Esophagus muscularis mucosa (tissue), 4 donors: Measurements from ENCODE around the gene ISCA1. TPM values are rescaled to one million over a fixed set of nuclear protein-coding genes. Genes with fewer than 3 reads are reported as not detected.

Source experiments
- DNase-seq: peaks from one replicate; pipeline ENCODE4 v3.0.0-alpha.2; 2017; ENCODE audit errors: extremely low spot score
- H3K27ac ChIP-seq, 4 donors: fragments of 200-600 bp; sonication (generic); replicated peaks in 1 of 4; 1 replicate in 3 of 4; 2 replicates in 1 of 4; pipeline ENCODE4 v1.5.1; 2016 to 2019; ENCODE audit warnings: mild to moderate bottlenecking in 1 of 4
- H3K27me3 ChIP-seq, 4 donors: fragments of 200-600 bp; sonication (generic); one replicate each; pipeline versions ENCODE4 v1.5.1 to v1.6.0; 2016 to 2019
- H3K36me3 ChIP-seq, 4 donors: fragments of 200-600 bp; sonication (generic); one replicate each; pipeline ENCODE4 v1.5.1; 2016 to 2019
- H3K4me1 ChIP-seq, 4 donors: fragments of 200-600 bp; sonication (generic); one replicate each; pipeline ENCODE4 v1.5.1; 2016 to 2019
- H3K4me3 ChIP-seq, 4 donors: fragments of 200-600 bp; sonication (generic); 1 replicate in 2 of 4; 2 replicates in 2 of 4; pipeline ENCODE4 v1.5.1; 2016 to 2019; ENCODE audit warnings: mild to moderate bottlenecking in 4 of 4, moderate library complexity in 1 of 4
- H3K9me3 ChIP-seq, 4 donors: fragments of 200-600 bp; sonication (generic); 1 replicate in 3 of 4; 2 replicates in 1 of 4; pipeline ENCODE4 v1.5.1; 2016 to 2019
- CTCF ChIP-seq, 3 experiments: fragments of 200-600 bp in 2 of 3; fragments of 450-650 bp in 1 of 3; sonication (generic) in 2 of 3; IDR thresholded peaks; one replicate each; pipeline ENCODE4 v1.5.1; 2017 to 2019; ENCODE audit warnings: antibody characterized with exemption in 3 of 3, mild to moderate bottlenecking in 2 of 3, moderate library complexity in 1 of 3
- EP300 ChIP-seq: sonication (generic); formaldehyde crosslinking; IDR thresholded peaks from one replicate; pipeline ENCODE4 v1.6.1; 2017; ENCODE audit warnings: antibody characterized with exemption
- POLR2A ChIP-seq: fragments of 450-650 bp; IDR thresholded peaks from one replicate; pipeline ENCODE4 v1.6.1; 2017; ENCODE audit warnings: antibody characterized with exemption, moderate library complexity, mild to moderate bottlenecking, low read depth
- POLR2AphosphoS5 ChIP-seq, 2 donors: sonication (generic); formaldehyde crosslinking; IDR thresholded peaks; one replicate each; pipeline ENCODE4 v1.6.1; 2017; ENCODE audit warnings: antibody characterized with exemption in 2 of 2
- WGBS: methylation state at CpG from one replicate; pipeline ENCODE4 v1.1.5; 2018; 5-methylcytosine and 5-hydroxymethylcytosine counted together
- intact Hi-C: fragments of 100-400 bp; cut with DNase I; formaldehyde crosslinking; loops from one replicate; pipeline ENCODE4 v1.15.1; 2023
- total RNA-seq, 4 donors: library from RNA; depleted of rRNA; stranded (reverse); fragments of >200 nt; gene quantifications; one replicate each; pipeline versions ENCODE4 v1.1.0 to v1.2.1, GENCODE V29; 2016

Gene ISCA1
- total RNA-seq, 4 donors from 2014 or later, result 37.0 to 56.5 (median 40.5) TPM

DNA sequence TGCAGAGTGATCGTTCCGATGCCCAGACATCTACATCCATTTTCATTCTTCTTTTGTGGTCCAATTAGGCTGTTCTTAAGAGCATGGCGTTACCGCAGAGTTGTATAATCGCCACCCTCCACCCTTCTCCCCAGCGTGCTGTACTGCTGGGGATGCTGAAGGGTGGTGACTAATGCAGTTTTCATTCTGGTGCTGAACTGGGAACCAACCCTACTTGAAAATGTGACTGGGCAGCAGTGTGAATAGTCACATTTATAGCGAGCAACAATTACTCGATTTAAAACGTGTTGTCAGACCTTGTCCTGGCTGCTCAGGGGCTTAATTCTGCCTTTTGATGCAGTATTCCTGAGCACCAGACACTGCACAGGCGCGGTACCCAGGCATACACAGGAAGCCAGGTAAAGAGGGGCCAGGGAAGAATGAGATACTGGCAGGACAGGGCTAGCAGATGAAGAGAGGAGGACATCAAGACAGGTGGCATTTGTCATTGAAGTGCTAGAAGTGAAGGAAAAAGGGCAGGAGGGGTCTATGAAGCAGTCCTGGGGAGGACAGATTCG lies 719 bp upstream of the ISCA1 start:
- Histone ChIP-seq H3K9me3 (no peaks in the 10 kb centered on the region), H3K4me1 (peaks cover 22 to 43% (median 37%) of the 10 kb centered on the region in 4 donors), H3K27me3 (no peaks in the 10 kb centered on the region), H3K27ac (peak overlapping the region; percentile 95 to 99 (median 98)), H3K4me3 (peak overlapping the region; percentile 86 to 98 (median 96)), H3K36me3 (peaks cover 0 to 24% (median 4%) of the 10 kb centered on the region in 4 donors)
- WGBS, result 21% methylated on average over 10 of the region's 12 CpGs
- TF ChIP-seq EP300, result no peak
- TF ChIP-seq POLR2A, result no peak
- TF ChIP-seq CTCF (IDR thresholded peaks at IDR 0.05), result no peak
- no peak for TF ChIP-seq POLR2AphosphoS5 (IDR thresholded peaks at IDR 0.05)
- intact Hi-C loops, result no loop called here
- DNase-seq, result no peak

DNA sequence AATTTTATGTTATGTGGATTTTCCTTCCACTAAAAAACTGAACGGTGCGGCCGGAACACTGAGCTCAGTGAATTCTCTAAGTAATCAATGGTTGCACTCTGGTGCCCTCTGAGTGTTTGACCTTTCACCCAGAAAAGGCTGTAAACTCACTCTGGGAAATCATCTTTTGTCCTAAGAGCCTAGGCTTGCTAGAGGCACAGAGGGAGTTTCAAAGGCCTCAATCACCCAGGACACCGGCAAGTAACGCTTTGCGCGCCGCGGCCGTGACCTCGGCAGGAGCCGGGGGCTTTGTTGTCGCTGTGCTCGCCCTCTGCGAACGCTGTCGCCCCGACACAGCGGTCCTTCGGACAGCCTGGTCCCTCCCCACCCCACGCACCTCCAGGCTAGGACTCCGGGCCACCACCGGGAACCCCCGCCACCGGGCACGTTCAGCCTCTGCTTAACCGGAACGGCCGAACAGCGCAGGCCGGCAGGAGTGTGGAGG lies 703 bp downstream of the ISCA1 start:
- DNase-seq, result no peak
- TF ChIP-seq POLR2A (no peak), CTCF (IDR thresholded peaks at IDR 0.05) (no peak), POLR2AphosphoS5 (IDR thresholded peaks at IDR 0.05) (no peak), EP300 (no peak)
- Histone ChIP-seq H3K9me3 (no peaks in the 10 kb centered on the region), H3K27me3 (no peaks in the 10 kb centered on the region), H3K4me3 (peak overlapping the region; percentile 86 to 98 (median 96)), H3K27ac (peak overlapping the region; percentile 95 to 99 (median 98)), H3K4me1 (peaks cover 29 to 53% (median 47%) of the 10 kb centered on the region in 4 donors), H3K36me3 (peaks cover 0 to 16% (median 0%) of the 10 kb centered on the region in 4 donors)
- WGBS, result under 1% methylated on average over 28 of the region's 31 CpGs
- intact Hi-C loops, result no loop called here

GRCh38 chr9:86280580-86280979 lies 1.8 kb downstream of the ISCA1 start:
- DNase-seq, result no peak
- Histone ChIP-seq H3K4me1 (peaks cover 38 to 62% (median 57%) of the 10 kb centered on the region in 4 donors), H3K36me3 (peaks cover 0 to 12% (median 0%) of the 10 kb centered on the region in 4 donors), H3K27me3 (no peaks in the 10 kb centered on the region), H3K27ac (no peak overlapping the region), H3K9me3 (no peaks in the 10 kb centered on the region), H3K4me3 (peak overlapping the region in 1 of 4 donors; percentile 98)
- no peak for TF ChIP-seq CTCF (IDR thresholded peaks at IDR 0.05)
- no peak for TF ChIP-seq POLR2A
- TF ChIP-seq POLR2AphosphoS5 (IDR thresholded peaks at IDR 0.05), result no peak
- intact Hi-C loops, result no loop called here
- 94% methylated on average over 7 of the region's 7 CpGs for WGBS

GRCh38 chr9:86279839-86280238 lies 2.5 kb downstream of the ISCA1 start:
- intact Hi-C loops, result loop anchor here (10.0 kb wide), 1 partner anchor 75 kb away; no protein-coding TSS in a partner anchor
- no peak for DNase-seq
- WGBS, result 92% methylated on average over 3 of the region's 3 CpGs
- no peaks in the 10 kb centered on the region for H3K9me3 ChIP-seq
- TF ChIP-seq CTCF (IDR thresholded peaks at IDR 0.05) (no peak), POLR2A (no peak), POLR2AphosphoS5 (IDR thresholded peaks at IDR 0.05) (no peak), EP300 (no peak)
- H3K27me3 ChIP-seq, result no peaks in the 10 kb centered on the region
- peaks cover 0 to 12% (median 0%) of the 10 kb centered on the region in 4 donors for H3K36me3 ChIP-seq
- H3K27ac ChIP-seq, result no peak overlapping the region
- no peak overlapping the region for H3K4me3 ChIP-seq
- H3K4me1 ChIP-seq, result peaks cover 45 to 70% (median 64%) of the 10 kb centered on the region in 4 donors
